ENCODE results near the gene RBMS3. TPM values are rescaled to one million over a fixed set of nuclear protein-coding genes. Genes with fewer than 3 reads are reported as not detected.

Gene RBMS3
- total RNA-seq, 1 donor from 2014 or later = 70.0 TPM

DNA sequence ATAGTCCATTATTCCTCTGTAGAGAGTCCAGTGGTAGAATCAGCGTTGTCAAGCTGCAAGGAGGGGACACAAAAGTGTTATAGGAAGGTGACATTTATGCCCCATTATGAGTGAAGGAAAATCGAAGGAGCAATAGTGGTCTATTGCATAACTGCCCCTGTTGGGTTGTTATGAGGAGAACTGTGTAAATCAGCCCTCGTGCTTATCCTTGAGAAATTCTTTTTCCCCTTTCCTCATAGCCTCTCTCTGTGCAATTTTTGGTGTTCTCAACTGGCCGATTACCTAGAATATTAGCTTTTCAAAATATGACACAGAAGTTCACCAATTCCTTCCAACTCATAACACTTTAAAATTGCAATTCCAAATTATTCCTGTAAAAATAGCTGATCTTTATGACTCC lies 286.6 kb downstream of the RBMS3 start:
- no peak for DNase-seq (ENCODE audit: extremely low spot score in 2 of 2)
- peaks cover 6% of the 10 kb centered on the region for H3K4me1 ChIP-seq
- intact Hi-C loops (cut with DNase I) = no loop called here
- H3K9me3 ChIP-seq = no peaks in the 10 kb centered on the region
- TF ChIP-seq POLR2A (IDR thresholded peaks at IDR 0.05) = no peak
- no peak for TF ChIP-seq POLR2AphosphoS5 (IDR thresholded peaks at IDR 0.05; ENCODE audit: insufficient read depth in 1 of 2, low read depth in 1 of 2)
- TF ChIP-seq, protein P1, sequence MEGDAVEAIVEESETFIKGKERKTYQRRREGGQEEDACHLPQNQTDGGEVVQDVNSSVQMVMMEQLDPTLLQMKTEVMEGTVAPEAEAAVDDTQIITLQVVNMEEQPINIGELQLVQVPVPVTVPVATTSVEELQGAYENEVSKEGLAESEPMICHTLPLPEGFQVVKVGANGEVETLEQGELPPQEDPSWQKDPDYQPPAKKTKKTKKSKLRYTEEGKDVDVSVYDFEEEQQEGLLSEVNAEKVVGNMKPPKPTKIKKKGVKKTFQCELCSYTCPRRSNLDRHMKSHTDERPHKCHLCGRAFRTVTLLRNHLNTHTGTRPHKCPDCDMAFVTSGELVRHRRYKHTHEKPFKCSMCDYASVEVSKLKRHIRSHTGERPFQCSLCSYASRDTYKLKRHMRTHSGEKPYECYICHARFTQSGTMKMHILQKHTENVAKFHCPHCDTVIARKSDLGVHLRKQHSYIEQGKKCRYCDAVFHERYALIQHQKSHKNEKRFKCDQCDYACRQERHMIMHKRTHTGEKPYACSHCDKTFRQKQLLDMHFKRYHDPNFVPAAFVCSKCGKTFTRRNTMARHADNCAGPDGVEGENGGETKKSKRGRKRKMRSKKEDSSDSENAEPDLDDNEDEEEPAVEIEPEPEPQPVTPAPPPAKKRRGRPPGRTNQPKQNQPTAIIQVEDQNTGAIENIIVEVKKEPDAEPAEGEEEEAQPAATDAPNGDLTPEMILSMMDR (IDR thresholded peaks at IDR 0.05) = no peak
- no peak overlapping the region for H3K27ac ChIP-seq
- no peak overlapping the region for H3K4me3 ChIP-seq
- no peaks in the 10 kb centered on the region for H3K27me3 ChIP-seq
- no peaks in the 10 kb centered on the region for H3K36me3 ChIP-seq

DNA sequence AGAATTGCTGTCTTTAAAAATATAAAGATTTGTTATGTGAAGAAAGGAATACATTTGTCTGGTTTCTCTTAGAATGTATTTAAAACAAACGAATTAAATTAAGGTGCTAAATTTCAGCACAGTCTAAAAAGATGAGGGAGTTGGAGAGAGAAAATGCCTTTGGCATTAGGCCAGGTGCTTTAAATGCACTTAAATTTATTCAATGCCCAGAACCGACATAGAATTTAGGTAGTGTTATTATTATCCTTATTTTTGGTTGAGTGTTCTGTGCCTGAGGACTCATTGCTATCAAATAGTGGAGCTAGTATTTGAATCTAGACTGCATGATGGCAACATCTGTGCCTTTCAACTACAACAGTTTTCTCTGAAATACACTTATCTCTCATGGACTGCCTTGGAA lies 287.5 kb downstream of the RBMS3 start:
- Histone ChIP-seq H3K4me3 (no peak overlapping the region), H3K36me3 (no peaks in the 10 kb centered on the region), H3K27me3 (no peaks in the 10 kb centered on the region), H3K4me1 (peaks cover 6% of the 10 kb centered on the region), H3K27ac (no peak overlapping the region), H3K9me3 (no peaks in the 10 kb centered on the region)
- intact Hi-C loops (cut with DNase I) = no loop called here
- TF ChIP-seq POLR2AphosphoS5 (IDR thresholded peaks at IDR 0.05; ENCODE audit: insufficient read depth in 1 of 2, low read depth in 1 of 2) (no peak), POLR2A (IDR thresholded peaks at IDR 0.05) (no peak)
- TF ChIP-seq, protein P1 (IDR thresholded peaks at IDR 0.05) = no peak
- DNase-seq (ENCODE audit: extremely low spot score in 2 of 2) = no peak

GRCh38 chr3:29576181-29576580 lies 295.3 kb downstream of the RBMS3 start:
- TF ChIP-seq, protein P1 (IDR thresholded peaks at IDR 0.05) = no peak
- TF ChIP-seq POLR2AphosphoS5 (IDR thresholded peaks at IDR 0.05; ENCODE audit: insufficient read depth in 1 of 2, low read depth in 1 of 2) = no peak
- no peak for TF ChIP-seq POLR2A (IDR thresholded peaks at IDR 0.05)
- peaks cover 7% of the 10 kb centered on the region for H3K4me1 ChIP-seq
- no peaks in the 10 kb centered on the region for H3K36me3 ChIP-seq
- no peak for DNase-seq (ENCODE audit: extremely low spot score in 2 of 2)
- intact Hi-C loops (cut with DNase I) = no loop called here
- H3K27me3 ChIP-seq = no peaks in the 10 kb centered on the region
- no peak overlapping the region for H3K27ac ChIP-seq
- H3K9me3 ChIP-seq = no peaks in the 10 kb centered on the region
- H3K4me3 ChIP-seq = no peak overlapping the region

DNA sequence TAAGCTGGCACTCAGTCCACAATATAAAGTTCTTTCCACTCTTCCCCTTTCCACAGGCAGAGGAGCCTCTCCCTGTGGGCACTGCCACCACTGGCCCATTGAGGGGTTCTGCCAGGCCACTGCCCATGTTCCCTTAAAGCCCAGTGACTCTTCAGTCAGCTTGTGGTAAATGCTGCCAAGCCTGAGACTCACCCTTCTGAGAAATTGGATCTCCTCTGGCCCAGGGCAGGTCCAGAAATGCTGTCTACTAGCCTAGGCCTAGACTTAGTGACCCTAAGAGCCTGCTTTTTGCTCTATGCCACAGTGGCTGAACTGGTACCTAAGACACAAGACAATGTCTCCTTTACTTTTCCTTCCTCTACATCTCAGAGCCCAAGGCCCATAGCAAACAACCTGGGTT lies 295.8 kb downstream of the RBMS3 start:
- Histone ChIP-seq H3K4me3 (no peak overlapping the region), H3K27ac (no peak overlapping the region), H3K4me1 (peaks cover 7% of the 10 kb centered on the region), H3K9me3 (no peaks in the 10 kb centered on the region), H3K27me3 (no peaks in the 10 kb centered on the region), H3K36me3 (no peaks in the 10 kb centered on the region)
- TF ChIP-seq POLR2A (IDR thresholded peaks at IDR 0.05) (no peak), POLR2AphosphoS5 (IDR thresholded peaks at IDR 0.05; ENCODE audit: insufficient read depth in 1 of 2, low read depth in 1 of 2) (no peak)
- TF ChIP-seq, protein P1 (IDR thresholded peaks at IDR 0.05) = no peak
- intact Hi-C loops (cut with DNase I) = no loop called here
- DNase-seq (ENCODE audit: extremely low spot score in 2 of 2) = no peak

DNA sequence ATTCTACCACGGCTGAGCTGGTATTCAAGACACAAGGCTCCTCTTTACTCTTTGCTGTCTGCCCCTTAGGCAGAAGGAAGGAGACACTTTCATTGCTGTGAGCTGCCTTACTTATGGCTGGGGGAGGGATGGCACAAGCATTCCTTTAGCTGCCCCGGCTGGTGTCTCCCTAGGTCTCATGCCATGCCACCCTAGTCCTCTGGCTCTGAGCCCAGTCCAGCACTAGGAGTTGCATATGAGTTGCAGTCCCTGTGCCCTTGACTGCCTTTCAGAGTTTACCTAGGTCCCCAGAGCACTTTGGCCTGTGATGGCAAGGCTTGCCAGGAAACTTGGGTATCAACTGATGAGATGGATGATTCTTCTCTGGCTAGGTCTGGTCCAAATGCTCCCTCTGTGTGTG lies 296.4 kb downstream of the RBMS3 start:
- DNase-seq (ENCODE audit: extremely low spot score in 2 of 2) = no peak
- H3K9me3 ChIP-seq = no peaks in the 10 kb centered on the region
- no peak overlapping the region for H3K27ac ChIP-seq
- H3K27me3 ChIP-seq = no peaks in the 10 kb centered on the region
- H3K36me3 ChIP-seq = no peaks in the 10 kb centered on the region
- H3K4me3 ChIP-seq = no peak overlapping the region
- H3K4me1 ChIP-seq = peaks cover 7% of the 10 kb centered on the region
- TF ChIP-seq POLR2AphosphoS5 (IDR thresholded peaks at IDR 0.05; ENCODE audit: insufficient read depth in 1 of 2, low read depth in 1 of 2) (no peak), POLR2A (IDR thresholded peaks at IDR 0.05) (no peak)
- TF ChIP-seq, protein P1 (IDR thresholded peaks at IDR 0.05) = no peak
- intact Hi-C loops (cut with DNase I) = no loop called here

Measured in vagina (tissue), 2 donors.